Astrocyte (in vitro differentiated cells and primary cell): ENCODE measurements around the gene SIX3. TPM values are rescaled to one million over a fixed set of nuclear protein-coding genes. Genes with fewer than 3 reads are reported as not detected.

ENCODE experiments used
- DNase-seq: peaks from one replicate; pipeline ENCODE4 v3.0.0-alpha.2; 2010; ENCODE audit warnings: low read depth
- FAIRE-seq: peaks from 2 replicates; lab custom pipeline; 2011; peaks lifted over from hg19 to GRCh38; lab: Jason Lieb, UNC
- H2AFZ ChIP-seq: 2 replicates; pipeline ENCODE4 v1.6.0; 2012; ENCODE audit warnings: low read depth, low read length, inconsistent platforms
- H3K27ac ChIP-seq: 2 replicates; pipeline ENCODE4 v1.5.1; 2011; ENCODE audit warnings: low read depth, low read length, inconsistent platforms
- H3K27me3 ChIP-seq: 2 replicates; pipeline ENCODE4 v1.6.0; 2011; ENCODE audit warnings: low read length, inconsistent platforms; ENCODE audit not compliant: insufficient read depth
- H3K36me3 ChIP-seq: 2 replicates; pipeline ENCODE4 v1.5.1; 2011; ENCODE audit warnings: low read length, inconsistent platforms; ENCODE audit not compliant: insufficient read depth
- H3K4me1 ChIP-seq: 2 replicates; pipeline ENCODE4 v1.5.1; 2011; ENCODE audit warnings: low read length, inconsistent platforms; ENCODE audit not compliant: insufficient read depth
- H3K4me2 ChIP-seq: 2 replicates; pipeline ENCODE4 v1.6.0; 2012; ENCODE audit warnings: low read length, inconsistent platforms
- H3K4me3 ChIP-seq: 2 replicates; pipeline ENCODE4 v1.5.1; 2011; ENCODE audit warnings: low read depth, mild to moderate bottlenecking, low read length, inconsistent platforms; ENCODE audit not compliant: insufficient read depth
- H3K79me2 ChIP-seq: 2 replicates; pipeline ENCODE4 v1.6.0; 2012; ENCODE audit warnings: mild to moderate bottlenecking, low read length, inconsistent platforms; ENCODE audit not compliant: insufficient read depth
- H3K9ac ChIP-seq: 2 replicates; pipeline ENCODE4 v1.6.0; 2012; ENCODE audit warnings: mild to moderate bottlenecking, low read length, inconsistent platforms
- H3K9me3 ChIP-seq: 2 replicates; pipeline ENCODE4 v1.5.1; 2012; ENCODE audit warnings: low read depth, mild to moderate bottlenecking, low read length, inconsistent platforms; ENCODE audit not compliant: insufficient read depth
- H4K20me1 ChIP-seq: 2 replicates; pipeline ENCODE4 v1.6.0; 2012; ENCODE audit warnings: low read length, inconsistent platforms; ENCODE audit not compliant: insufficient read depth
- H3K27ac Mint-ChIP-seq: one replicate; pipeline ENCODE4 v1.8.0; 2021; ENCODE audit warnings: mild to moderate bottlenecking, mixed read lengths; ENCODE audit not compliant: unreplicated experiment
- H3K27me3 Mint-ChIP-seq: one replicate; pipeline ENCODE4 v1.8.0; 2021; ENCODE audit warnings: low read depth, mixed read lengths; ENCODE audit not compliant: unreplicated experiment
- H3K36me3 Mint-ChIP-seq: one replicate; pipeline ENCODE4 v1.8.0; 2021; ENCODE audit warnings: low read depth, mixed read lengths; ENCODE audit not compliant: unreplicated experiment
- H3K4me1 Mint-ChIP-seq: one replicate; pipeline ENCODE4 v1.8.0; 2021; ENCODE audit warnings: low read depth, mixed read lengths; ENCODE audit not compliant: unreplicated experiment
- H3K4me3 Mint-ChIP-seq: one replicate; pipeline ENCODE4 v1.8.0; 2021; ENCODE audit warnings: mild to moderate bottlenecking, moderate library complexity, mixed read lengths; ENCODE audit not compliant: unreplicated experiment
- H3K9me3 Mint-ChIP-seq: one replicate; pipeline ENCODE4 v1.8.0; 2021; ENCODE audit warnings: mild to moderate bottlenecking, mixed read lengths; ENCODE audit not compliant: unreplicated experiment
- EZH2 ChIP-seq: IDR thresholded peaks from 2 replicates; pipeline ENCODE4 v1.6.1; 2012; ENCODE audit warnings: mild to moderate bottlenecking, low read length, inconsistent platforms; ENCODE audit not compliant: insufficient read depth
- total RNA-seq: library from RNA; stranded (reverse); gene quantifications from 2 replicates; pipeline ENCODE4 v1.2.1, GENCODE V29; 2021
- TF ChIP-seq, protein P1 (sequence below): IDR thresholded peaks from 2 replicates; pipeline ENCODE4 v1.5.1; 2011; ENCODE audit warnings: low read depth, mild to moderate bottlenecking, inconsistent platforms, low read length, moderate library complexity; ENCODE audit not compliant: insufficient read depth

Gene SIX3
- total RNA-seq, 1 donor from 2014 or later = 1.7 TPM

DNA sequence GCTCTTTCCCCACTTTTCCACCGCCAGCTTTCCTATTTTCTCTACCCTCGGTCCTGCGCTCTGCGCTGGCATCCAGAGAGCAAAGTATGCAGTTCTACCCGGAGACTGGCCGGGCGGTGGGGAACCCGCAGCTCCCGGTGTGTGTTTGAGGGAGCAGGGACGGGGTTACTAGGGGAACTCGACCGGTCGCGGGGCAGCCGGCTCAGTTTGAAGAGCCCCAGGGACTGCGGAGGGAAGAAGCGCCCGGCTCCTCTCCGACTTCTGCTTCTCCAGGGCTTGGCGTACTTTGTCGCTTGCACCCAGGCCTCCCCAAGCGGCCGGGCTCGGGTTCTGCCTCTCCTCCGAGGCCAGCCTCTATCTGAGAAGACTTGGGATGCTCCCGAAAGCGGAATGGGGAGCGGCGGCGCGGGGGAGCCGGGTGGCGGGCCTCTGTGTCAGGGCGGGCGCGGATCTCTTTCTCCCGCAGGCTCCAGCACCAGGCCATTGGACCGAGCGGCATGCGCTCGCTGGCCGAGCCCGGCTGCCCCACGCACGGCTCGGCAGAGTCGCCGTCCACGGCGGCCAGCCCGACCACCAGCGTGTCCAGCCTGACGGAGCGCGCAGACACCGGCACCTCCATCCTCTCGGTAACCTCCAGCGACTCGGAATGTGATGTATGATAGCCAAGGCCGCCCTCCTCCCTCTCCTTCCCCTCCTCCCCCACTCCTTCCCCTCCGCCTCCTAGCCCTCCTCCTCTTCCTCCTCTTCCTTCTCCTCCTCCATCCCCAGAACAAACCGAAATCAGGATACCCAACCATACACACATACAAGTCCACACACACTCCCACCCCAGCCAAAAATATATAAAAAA lies 2.8 kb downstream of the SIX3 start:
- TF ChIP-seq, protein P1, sequence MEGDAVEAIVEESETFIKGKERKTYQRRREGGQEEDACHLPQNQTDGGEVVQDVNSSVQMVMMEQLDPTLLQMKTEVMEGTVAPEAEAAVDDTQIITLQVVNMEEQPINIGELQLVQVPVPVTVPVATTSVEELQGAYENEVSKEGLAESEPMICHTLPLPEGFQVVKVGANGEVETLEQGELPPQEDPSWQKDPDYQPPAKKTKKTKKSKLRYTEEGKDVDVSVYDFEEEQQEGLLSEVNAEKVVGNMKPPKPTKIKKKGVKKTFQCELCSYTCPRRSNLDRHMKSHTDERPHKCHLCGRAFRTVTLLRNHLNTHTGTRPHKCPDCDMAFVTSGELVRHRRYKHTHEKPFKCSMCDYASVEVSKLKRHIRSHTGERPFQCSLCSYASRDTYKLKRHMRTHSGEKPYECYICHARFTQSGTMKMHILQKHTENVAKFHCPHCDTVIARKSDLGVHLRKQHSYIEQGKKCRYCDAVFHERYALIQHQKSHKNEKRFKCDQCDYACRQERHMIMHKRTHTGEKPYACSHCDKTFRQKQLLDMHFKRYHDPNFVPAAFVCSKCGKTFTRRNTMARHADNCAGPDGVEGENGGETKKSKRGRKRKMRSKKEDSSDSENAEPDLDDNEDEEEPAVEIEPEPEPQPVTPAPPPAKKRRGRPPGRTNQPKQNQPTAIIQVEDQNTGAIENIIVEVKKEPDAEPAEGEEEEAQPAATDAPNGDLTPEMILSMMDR = no peak
- peak; percentile 94 for TF ChIP-seq EZH2
- peaks cover 9% of the 10 kb centered on the region for H3K4me1 ChIP-seq
- H3K4me2 ChIP-seq = peak overlapping the region; percentile 76
- no peak overlapping the region for H3K27ac Mint-ChIP-seq
- peak overlapping the region; percentile 18 for H2AFZ ChIP-seq
- peaks cover 89% of the 10 kb centered on the region for H3K27me3 Mint-ChIP-seq
- H3K4me3 ChIP-seq = peak overlapping the region; percentile 50
- DNase-seq = no peak
- peaks cover 94% of the 10 kb centered on the region for H3K27me3 ChIP-seq
- peak overlapping the region; percentile 79 for H3K4me3 Mint-ChIP-seq
- H3K36me3 ChIP-seq = no peaks in the 10 kb centered on the region
- no peak overlapping the region for H3K27ac ChIP-seq
- peak overlapping the region; percentile 69 for H3K9ac ChIP-seq
- H4K20me1 ChIP-seq = peaks cover 11% of the 10 kb centered on the region
- peaks cover 1% of the 10 kb centered on the region for H3K4me1 Mint-ChIP-seq
- peaks cover 4% of the 10 kb centered on the region for H3K36me3 Mint-ChIP-seq
- peaks cover 16% of the 10 kb centered on the region for H3K9me3 Mint-ChIP-seq
- no peak for FAIRE-seq
- no peaks in the 10 kb centered on the region for H3K9me3 ChIP-seq
- peaks cover 20% of the 10 kb centered on the region for H3K79me2 ChIP-seq

DNA sequence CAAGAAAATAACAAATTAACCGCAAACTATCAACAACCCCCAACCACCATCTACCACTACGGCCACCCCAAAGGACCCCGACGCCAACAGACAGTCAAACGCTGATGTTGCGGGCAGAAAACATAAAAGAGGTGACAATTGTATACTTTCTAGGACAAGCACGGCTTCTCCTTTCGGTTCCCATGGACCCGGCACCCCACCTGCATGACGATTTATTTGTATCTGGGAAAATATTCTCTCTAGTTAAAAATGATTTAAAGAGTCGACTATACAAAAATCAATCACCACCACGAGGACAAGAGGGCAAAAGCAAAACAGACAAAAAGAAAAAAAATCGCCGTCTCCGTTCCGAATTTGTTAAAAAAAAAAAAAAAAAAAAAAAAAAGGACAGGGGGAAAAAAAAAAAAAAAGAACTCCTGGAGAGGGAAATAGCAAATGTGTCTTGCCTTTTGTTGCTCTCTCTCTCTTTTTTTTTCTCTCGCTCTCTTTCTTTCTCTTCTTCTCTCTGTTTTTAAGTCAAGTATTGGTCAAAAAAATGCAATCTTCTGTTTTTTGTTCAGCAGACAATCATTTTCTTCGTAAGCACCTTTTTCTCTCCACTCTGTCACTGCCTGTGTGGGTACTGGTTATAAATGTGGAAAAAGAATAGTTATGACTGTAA lies 3.6 kb downstream of the SIX3 start:
- Histone ChIP-seq H3K27ac (no peak overlapping the region), H3K9me3 (no peaks in the 10 kb centered on the region), H3K27me3 (peaks cover 92% of the 10 kb centered on the region), H2AFZ (peak overlapping the region; percentile 18), H3K9ac (peak overlapping the region; percentile 54), H3K4me2 (peak overlapping the region; percentile 76), H3K4me3 (peak overlapping the region; percentile 23), H3K79me2 (peaks cover 20% of the 10 kb centered on the region), H3K36me3 (no peaks in the 10 kb centered on the region), H4K20me1 (peaks cover 11% of the 10 kb centered on the region), H3K4me1 (peaks cover 14% of the 10 kb centered on the region)
- Mint-ChIP-seq H3K4me1 (peaks cover 2% of the 10 kb centered on the region), H3K9me3 (peaks cover 16% of the 10 kb centered on the region), H3K27ac (no peak overlapping the region), H3K36me3 (peaks cover 4% of the 10 kb centered on the region), H3K4me3 (peak overlapping the region; percentile 57), H3K27me3 (peaks cover 87% of the 10 kb centered on the region)
- FAIRE-seq (no peak), DNase-seq (no peak)
- no peak for TF ChIP-seq EZH2
- TF ChIP-seq, protein P1 = no peak
